GM18907 (cell line): Measurements from ENCODE around the gene LCOR.
A peak's percentile ranks its signal among the peaks of the same experiment; 100 is the strongest.

Experiments
- ATAC-seq: cut with Tn5 transposase; IDR thresholded peaks from one replicate; pipeline ENCODE4 v1.9.1; 2021; ENCODE audit warnings: mild to moderate bottlenecking, moderate library complexity; ENCODE audit not compliant: unreplicated experiment

LCOR gene

GRCh38 chr10:97006364-97006763 lies 174.3 kb downstream of the LCOR start:
- no peak for ATAC-seq

- no peak for ATAC-seq
Observed at GRCh38 chr10:97007417-97007816, 175.3 kb downstream of the LCOR start.

GRCh38 chr10:97010695-97011206 lies 178.7 kb downstream of the LCOR start:
- ATAC-seq: no peak

- no peak for ATAC-seq
Observed at GRCh38 chr10:97011397-97011796, 179.3 kb downstream of the LCOR start.

- ATAC-seq: no peak
Observed at GRCh38 chr10:97012470-97012869, 180.4 kb downstream of the LCOR start.

GRCh38 chr10:97013568-97013967 lies 181.5 kb downstream of the LCOR start:
- ATAC-seq: no peak

- no peak for ATAC-seq
Observed at GRCh38 chr10:97013983-97014382, 181.9 kb downstream of the LCOR start.

- no peak for ATAC-seq
Observed at GRCh38 chr10:97015240-97015639, 183.1 kb downstream of the LCOR start.

- ATAC-seq: peak; percentile 81
Observed at GRCh38 chr10:97016728-97017473, 184.8 kb downstream of the LCOR start.

GRCh38 chr10:97017474-97017903 lies 185.4 kb downstream of the LCOR start:
- ATAC-seq: no peak

GRCh38 chr10:97018251-97019212 lies 186.4 kb downstream of the LCOR start:
- no peak for ATAC-seq

- no peak for ATAC-seq
Observed at GRCh38 chr10:97019213-97019844, 187.2 kb downstream of the LCOR start.

- no peak for ATAC-seq
Observed at GRCh38 chr10:97020452-97021400, 188.6 kb downstream of the LCOR start.

- ATAC-seq: no peak
Observed at GRCh38 chr10:97022616-97023015, 190.5 kb downstream of the LCOR start.

- ATAC-seq: no peak
Observed at GRCh38 chr10:97023401-97024167, 191.5 kb downstream of the LCOR start.

GRCh38 chr10:97024168-97025073 lies 192.3 kb downstream of the LCOR start:
- peak; percentile 39 for ATAC-seq

- ATAC-seq: no peak
Observed at GRCh38 chr10:97025613-97026242, 193.6 kb downstream of the LCOR start.
